ENCODE results near the gene LGR6. TPM values are rescaled to one million over a fixed set of nuclear protein-coding genes. Genes with fewer than 3 reads are reported as not detected.

Gene LGR6
- total RNA-seq, 1 experiment from 2014 or later = 1.0 TPM

- Histone ChIP-seq H4K20me1 (ENCODE audit: control insufficient read depth, insufficient read depth, insufficient read length) (no peaks in the 10 kb centered on the region), H3K14ac (ENCODE audit: insufficient read depth, low read length) (peak overlapping the region; percentile 28; the same call in 1 of the 2 replicates), H3K56ac (ENCODE audit: insufficient read length, low read depth, low read length) (no peak overlapping the region), H4K8ac (replicated peaks; ENCODE audit: insufficient read length, low read depth, low read length) (no peak overlapping the region), H2BK120ac (ENCODE audit: low read depth, low read length, poor library complexity, severe bottlenecking) (no peak overlapping the region), H3K79me1 (ENCODE audit: insufficient read depth, low read depth, low read length, poor library complexity, severe bottlenecking) (no peaks in the 10 kb centered on the region), H3K9me3 (ENCODE audit: control insufficient read depth, low read depth, low read length) (no peaks in the 10 kb centered on the region), H3K18ac (ENCODE audit: insufficient read length, low read depth, low read length) (peak overlapping the region; percentile 31), H4K91ac (ENCODE audit: insufficient read length, low read depth, low read length) (no peak overlapping the region), H3K4me1 (ENCODE audit: insufficient read depth, low read length) (no peaks in the 10 kb centered on the region), H2BK15ac (ENCODE audit: low read depth, low read length) (no peak overlapping the region), H2BK5ac (ENCODE audit: insufficient read length, low read length) (no peak overlapping the region), H3K23me2 (ENCODE audit: insufficient read length, low read depth, low read length, poor library complexity, severe bottlenecking) (peaks cover 6% of the 10 kb centered on the region), H3K79me2 (ENCODE audit: insufficient read depth, low read length) (peaks cover 3% of the 10 kb centered on the region; the same call in 1 of the 2 replicates), H2BK20ac (ENCODE audit: low read depth, low read length, poor library complexity, severe bottlenecking) (no peak overlapping the region), H2AFZ (ENCODE audit: low read length) (no peak overlapping the region), H3T11ph (ENCODE audit: low read length) (no peak overlapping the region), H3K4me2 (ENCODE audit: insufficient read depth, insufficient read length, low read length) (peak overlapping the region; percentile 85), H3K9ac (ENCODE audit: extremely low read depth, insufficient read length, low read length) (peak overlapping the region; percentile 41), H2BK12ac (ENCODE audit: insufficient read length, low read depth, low read length) (no peak overlapping the region), H3K27ac (ENCODE audit: insufficient read length, low read depth, low read length) (no peak overlapping the region), H3K4ac (ENCODE audit: low read depth, low read length) (no peak overlapping the region), H3K27me3 (ENCODE audit: insufficient read depth, low read length) (no peaks in the 10 kb centered on the region), H2AK5ac (ENCODE audit: insufficient read length, low read length) (no peak overlapping the region), H3K23ac (ENCODE audit: insufficient read length, low read depth, low read length) (no peak overlapping the region), H4K5ac (ENCODE audit: insufficient read length, low read depth, low read length) (no peak overlapping the region)
- Mint-ChIP-seq H3K4me1 (peaks cover 20 to 24% of the 10 kb centered on the region in 2 experiments), H3K27me3 (ENCODE audit: low read depth) (no peaks in the 10 kb centered on the region; the same call in 1 of the 2 replicates), H3K27ac (peak overlapping the region in 1 of 3 experiments; percentile 31; a peak in 1 of 7 replicates), H3K36me3 (ENCODE audit: insufficient read depth in 1 of 3, low read depth in 3 of 3) (no peaks in the 10 kb centered on the region), H3K9me3 (no peaks in the 10 kb centered on the region), H3K4me3 (peak overlapping the region; percentile 95)
- TF ChIP-seq CTCF (conservative IDR thresholded peaks at IDR 0.05) = no peak
- DNase-seq = no peak
- WGBS (ENCODE audit: extremely low coverage, insufficient read length, low lambda C conversion rate) = no CpG with 5 or more reads among the region's 12 CpGs
These were observed 155.8 kb downstream of the LGR6 start for GRCh38 chr1:202349206-202349928.

All from H9 (cell line).